ENCODE results near the gene PITPNM3. TPM values are rescaled to one million over a fixed set of nuclear protein-coding genes. Genes with fewer than 3 reads are reported as not detected.

The PITPNM3 gene
- total RNA-seq, 6 experiments from 2014 or later, result 0.94 to 1.1 (median 1.0) TPM

DNA sequence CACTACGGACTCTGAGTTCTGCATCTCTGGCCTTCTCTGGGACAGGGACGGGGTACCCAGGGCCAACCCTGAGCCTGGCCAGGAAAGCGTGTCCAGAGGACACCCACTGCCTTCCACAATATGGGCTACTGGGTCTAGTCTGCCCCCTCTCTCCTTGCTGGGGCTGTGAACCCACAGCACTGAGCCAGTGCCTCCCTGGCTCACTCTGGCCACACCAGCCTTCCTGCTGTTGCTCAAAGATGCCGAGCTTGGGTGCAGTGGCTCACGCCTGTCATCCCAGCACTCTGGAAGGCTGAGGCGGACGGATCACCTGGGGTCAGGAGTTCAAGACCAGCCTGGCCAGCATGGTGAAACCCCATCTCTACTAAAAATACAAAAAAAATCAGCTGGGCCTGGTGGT lies 24.8 kb downstream of the PITPNM3 start:
- no peak for TF ChIP-seq CTCF (IDR thresholded peaks at IDR 0.05)
- H3K4me3 Mint-ChIP-seq, result no peak overlapping the region
- H3K36me3 Mint-ChIP-seq (ENCODE audit: low read depth), result no peaks in the 10 kb centered on the region

DNA sequence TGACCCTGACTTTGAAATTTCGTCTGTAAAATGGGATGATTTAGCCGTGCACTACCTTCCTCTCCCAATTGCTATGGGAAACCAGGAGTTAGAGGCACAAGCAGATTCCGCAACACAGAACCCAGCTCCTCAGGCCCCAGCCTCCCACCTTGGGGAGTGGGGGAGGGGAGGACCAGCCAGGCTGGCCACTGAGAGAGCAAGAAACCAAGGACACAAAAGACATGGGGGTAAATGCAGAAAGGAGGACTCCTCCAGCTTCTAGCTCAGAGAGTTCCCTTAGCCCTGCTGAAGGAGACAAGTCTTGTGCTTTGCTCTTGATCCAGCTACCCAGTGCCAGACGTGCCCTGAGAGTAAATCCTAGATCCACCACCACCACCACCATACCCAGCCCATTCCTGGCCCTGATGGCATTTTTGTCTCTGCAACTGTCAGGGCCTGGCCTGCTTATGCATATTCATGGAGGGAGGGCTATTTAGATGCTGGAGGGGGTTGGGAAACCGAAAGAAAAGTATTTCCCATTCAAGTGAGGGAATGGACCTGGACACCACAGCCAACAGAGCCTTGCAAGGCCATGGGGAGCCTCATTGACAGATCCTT lies 25.9 kb downstream of the PITPNM3 start:
- H3K27ac Mint-ChIP-seq, result no peak overlapping the region
- TF ChIP-seq CTCF (IDR thresholded peaks at IDR 0.05), result no peak
- no peaks in the 10 kb centered on the region for H3K9me3 Mint-ChIP-seq
- H3K27me3 Mint-ChIP-seq (ENCODE audit: insufficient read depth), result peaks cover 22% of the 10 kb centered on the region
- no peak overlapping the region for H3K4me3 Mint-ChIP-seq
- no peak for DNase-seq
- no peaks in the 10 kb centered on the region for H3K4me1 Mint-ChIP-seq (ENCODE audit: low read depth)
- no peaks in the 10 kb centered on the region for H3K36me3 Mint-ChIP-seq (ENCODE audit: low read depth)

More for the DNA sequence above, 24.8 kb downstream of the PITPNM3 start:
- Mint-ChIP-seq H3K4me1 (ENCODE audit: low read depth) (no peaks in the 10 kb centered on the region), H3K27ac (no peak overlapping the region), H3K9me3 (no peaks in the 10 kb centered on the region), H3K27me3 (ENCODE audit: insufficient read depth) (peaks cover 21% of the 10 kb centered on the region)
- DNase-seq, result no peak

- peaks cover 23% of the 10 kb centered on the region for H3K27me3 Mint-ChIP-seq (ENCODE audit: insufficient read depth)
- peaks cover 1% of the 10 kb centered on the region for H3K4me1 Mint-ChIP-seq (ENCODE audit: low read depth)
- no peak for TF ChIP-seq CTCF (IDR thresholded peaks at IDR 0.05)
- H3K27ac Mint-ChIP-seq, result no peak overlapping the region
- no peaks in the 10 kb centered on the region for H3K9me3 Mint-ChIP-seq
- no peak for DNase-seq
- no peak overlapping the region for H3K4me3 Mint-ChIP-seq
- H3K36me3 Mint-ChIP-seq (ENCODE audit: low read depth), result no peaks in the 10 kb centered on the region
Measured at GRCh38 chr17:6528557-6528956, 27.8 kb downstream of the PITPNM3 start.

DNA sequence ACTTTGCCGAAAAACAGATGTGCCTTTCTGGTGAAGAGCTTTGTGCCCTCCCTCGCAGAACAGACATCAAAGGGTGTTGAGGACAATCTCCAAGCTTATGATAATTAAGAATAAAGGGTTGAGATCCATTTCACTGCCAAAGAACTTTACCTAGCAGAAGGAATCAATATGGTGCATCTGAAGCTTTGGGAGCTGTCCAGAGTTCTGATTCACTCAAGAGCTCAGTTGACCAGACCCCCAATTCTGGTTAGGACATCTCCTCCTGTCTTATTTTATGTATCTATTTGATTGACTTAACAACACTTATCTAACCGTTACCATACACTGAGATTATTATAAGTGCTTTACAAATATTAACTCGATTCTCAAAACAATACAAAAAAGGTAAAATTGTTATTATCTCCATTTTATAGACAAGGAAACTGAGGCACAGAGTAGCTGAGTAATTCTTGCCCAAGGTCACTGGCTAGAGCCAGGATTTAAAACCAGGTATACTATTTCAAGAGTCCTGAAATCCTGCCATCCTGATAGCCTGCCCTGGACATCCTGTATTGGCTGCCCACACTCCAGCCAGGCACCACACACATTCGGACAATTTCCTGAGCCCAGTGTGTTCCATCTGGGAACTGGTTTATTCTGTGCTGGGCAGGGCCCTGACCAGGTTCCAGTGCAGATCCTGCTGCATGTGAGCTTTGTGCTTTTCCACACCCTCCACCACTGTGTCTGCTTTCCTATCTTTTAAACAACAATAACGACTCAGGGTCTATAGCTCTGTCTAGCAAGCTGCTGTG lies 29.8 kb downstream of the PITPNM3 start:
- H3K27me3 Mint-ChIP-seq (ENCODE audit: insufficient read depth), result peaks cover 19% of the 10 kb centered on the region
- H3K4me3 Mint-ChIP-seq, result no peak overlapping the region
- H3K9me3 Mint-ChIP-seq, result no peaks in the 10 kb centered on the region
- peaks cover 10% of the 10 kb centered on the region for H3K4me1 Mint-ChIP-seq (ENCODE audit: low read depth)
- no peak for DNase-seq
- no peak overlapping the region for H3K27ac Mint-ChIP-seq
- no peaks in the 10 kb centered on the region for H3K36me3 Mint-ChIP-seq (ENCODE audit: low read depth)
- no peak for TF ChIP-seq CTCF (IDR thresholded peaks at IDR 0.05)

- no peak overlapping the region for H3K4me3 Mint-ChIP-seq
- H3K9me3 Mint-ChIP-seq, result no peaks in the 10 kb centered on the region
- TF ChIP-seq CTCF (IDR thresholded peaks at IDR 0.05), result no peak
- DNase-seq, result no peak
- H3K27ac Mint-ChIP-seq, result no peak overlapping the region
- H3K36me3 Mint-ChIP-seq (ENCODE audit: low read depth), result no peaks in the 10 kb centered on the region
- H3K27me3 Mint-ChIP-seq (ENCODE audit: insufficient read depth), result peaks cover 14% of the 10 kb centered on the region
- H3K4me1 Mint-ChIP-seq (ENCODE audit: low read depth), result peaks cover 10% of the 10 kb centered on the region
Measured at GRCh38 chr17:6525731-6526130, 30.6 kb downstream of the PITPNM3 start.

Measured in HFFc6 (cell line).